Hematopoietic multipotent progenitor cell treated with erythropoietin and hydrocortisone succinate and interleukin-3 and kit ligand, for 6 days (in vitro differentiated cells): ENCODE data around the gene PCSK5.

Experiments used
- DNase-seq: peaks from one replicate; pipeline ENCODE4 v3.0.0-alpha.2; 2015

PCSK5 gene

DNA sequence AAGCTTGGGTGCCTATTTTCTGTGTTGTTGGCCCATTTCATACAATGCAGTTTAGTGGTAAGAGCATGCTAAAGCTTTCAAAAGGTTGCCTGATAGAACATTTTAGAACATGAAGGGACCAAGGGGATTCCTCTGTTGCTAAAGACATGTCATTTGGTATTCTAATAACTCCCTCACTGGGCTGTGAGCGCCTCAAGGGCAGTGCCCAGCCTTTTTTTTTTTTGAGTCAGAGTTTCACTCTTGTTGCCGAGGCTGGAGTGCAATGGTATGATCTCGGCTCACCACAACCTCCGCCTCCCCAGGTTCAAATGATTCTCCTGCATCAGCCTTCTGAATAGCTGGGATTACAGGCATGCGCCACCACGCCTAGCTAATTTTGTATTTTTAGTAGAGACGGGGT is 77.1 kb downstream of the PCSK5 start:
- DNase-seq = no peak

DNA sequence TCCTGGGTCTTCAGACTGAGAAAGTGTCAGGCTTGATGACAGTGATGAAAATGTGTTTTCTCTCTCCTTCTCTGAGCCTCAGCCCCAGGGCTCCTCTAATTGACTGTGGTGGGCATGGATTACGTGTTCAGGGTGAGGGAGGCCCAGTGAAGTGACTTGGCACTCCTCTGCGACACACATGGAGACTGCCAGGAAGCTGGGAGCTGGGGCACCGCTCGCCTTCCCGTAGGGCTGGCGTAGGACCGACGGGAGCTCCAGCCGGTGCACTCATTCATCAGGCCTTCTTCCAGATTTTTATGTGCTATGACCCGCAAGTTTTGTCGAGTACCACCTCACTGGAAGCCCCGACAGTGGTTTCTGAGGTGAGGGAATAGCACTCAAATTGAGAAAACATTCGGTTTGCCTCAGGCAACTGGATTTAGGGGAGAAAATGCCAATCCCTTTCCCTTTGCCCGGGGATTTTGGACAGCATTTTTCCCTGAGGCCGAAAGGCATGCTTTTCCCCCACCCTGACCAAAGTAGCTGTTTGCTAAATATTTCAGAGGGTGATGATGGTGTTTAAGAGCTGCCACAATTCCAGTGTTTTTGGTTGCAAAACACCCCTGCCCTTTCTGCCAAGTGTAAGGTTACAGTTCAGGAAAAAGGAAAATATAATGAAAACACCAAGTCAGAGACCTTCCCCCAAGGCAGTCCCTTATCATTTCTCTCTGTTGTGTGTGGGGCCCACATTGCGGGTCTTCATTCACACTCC is 83.7 kb downstream of the PCSK5 start:
- no peak for DNase-seq

DNA sequence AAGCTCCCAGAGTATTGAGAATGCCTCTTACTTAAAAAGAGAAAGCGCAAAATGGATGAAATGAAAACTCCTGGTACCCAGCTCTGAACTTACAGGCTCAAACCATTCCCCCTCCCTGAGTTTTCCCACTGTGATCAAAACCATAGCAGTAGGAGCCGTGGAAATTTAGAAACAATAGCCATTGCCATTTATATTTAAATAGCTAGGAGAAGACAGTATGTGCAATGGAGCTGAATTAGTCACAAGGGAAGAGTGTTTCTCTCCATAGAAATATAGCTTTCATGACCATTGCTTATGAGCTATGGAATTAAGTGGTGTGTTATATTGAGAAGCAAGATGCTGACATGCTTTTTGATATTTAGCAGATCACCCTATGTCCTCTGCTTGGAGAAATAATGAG is 84.6 kb downstream of the PCSK5 start:
- no peak for DNase-seq

DNA sequence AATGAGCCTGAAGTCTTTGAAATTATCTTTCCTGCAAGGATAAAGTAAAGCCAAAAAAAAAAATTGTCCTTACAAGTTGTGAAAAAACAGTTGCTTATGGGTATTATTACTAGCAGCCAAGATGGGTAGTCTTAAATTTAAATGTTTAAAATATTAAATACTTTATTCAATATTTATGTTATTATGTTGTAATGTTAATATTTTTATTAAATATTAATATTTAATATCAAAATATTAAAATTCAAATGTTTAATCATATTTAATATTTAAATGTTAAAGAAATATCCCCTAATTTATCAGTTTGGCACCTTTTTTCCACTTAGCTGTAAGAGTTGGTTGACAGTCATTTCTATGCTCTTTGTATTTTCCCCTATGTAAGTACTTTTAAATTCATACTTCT is 86.1 kb downstream of the PCSK5 start:
- no peak for DNase-seq

DNA sequence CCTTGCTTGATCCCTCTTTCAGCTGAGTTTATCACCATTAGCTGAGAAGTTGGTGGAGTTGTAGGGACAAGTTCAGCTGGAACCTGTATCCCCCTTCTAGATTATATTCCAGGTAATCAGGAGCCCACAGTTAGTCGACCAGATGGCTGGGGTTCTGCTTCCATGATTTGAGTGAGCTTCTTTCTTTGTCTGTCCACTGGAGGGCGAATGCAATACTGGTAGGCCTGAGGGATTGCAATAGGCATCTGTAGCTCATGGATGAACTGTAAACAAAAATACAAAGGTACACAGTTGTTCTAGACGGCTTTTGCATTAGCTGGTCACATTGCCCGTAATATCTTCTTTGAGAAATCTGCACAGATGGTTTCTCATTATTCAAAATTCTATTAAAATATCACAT is 88.9 kb downstream of the PCSK5 start:
- peak; percentile 22 for DNase-seq

DNA sequence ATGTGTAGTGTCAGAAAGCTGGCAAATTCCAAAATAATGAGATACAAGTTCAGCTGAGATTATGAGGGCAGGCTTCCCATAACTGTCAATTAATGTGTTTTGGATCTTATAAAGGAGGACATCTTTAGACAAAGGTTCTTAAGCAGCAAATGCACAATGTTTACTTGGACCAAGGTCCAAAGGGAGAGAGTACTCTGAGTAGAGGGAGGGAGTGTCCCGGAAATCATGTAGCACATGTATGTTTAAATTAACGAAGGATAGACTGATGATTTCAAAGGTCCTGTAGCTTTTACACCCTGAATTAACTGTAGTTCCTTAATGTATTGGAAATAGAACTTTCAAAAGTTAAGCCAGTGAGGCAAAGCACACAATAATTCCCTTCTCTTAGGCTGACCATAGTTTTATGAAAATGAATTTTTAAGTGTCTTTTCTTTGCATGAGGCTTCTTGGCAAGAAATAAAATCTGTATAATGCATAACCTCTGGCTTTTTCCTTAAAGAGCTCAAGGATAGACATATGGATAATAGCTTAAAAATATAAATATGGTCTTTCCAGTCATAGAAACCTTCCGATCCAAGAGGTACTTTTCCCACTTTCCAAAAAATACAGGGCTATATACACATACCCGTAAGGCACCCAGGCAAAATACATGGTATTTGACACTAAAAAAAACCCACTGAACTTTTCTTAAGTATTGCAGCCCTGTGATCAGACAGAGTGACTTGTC is 93.0 kb downstream of the PCSK5 start:
- DNase-seq = no peak

DNA sequence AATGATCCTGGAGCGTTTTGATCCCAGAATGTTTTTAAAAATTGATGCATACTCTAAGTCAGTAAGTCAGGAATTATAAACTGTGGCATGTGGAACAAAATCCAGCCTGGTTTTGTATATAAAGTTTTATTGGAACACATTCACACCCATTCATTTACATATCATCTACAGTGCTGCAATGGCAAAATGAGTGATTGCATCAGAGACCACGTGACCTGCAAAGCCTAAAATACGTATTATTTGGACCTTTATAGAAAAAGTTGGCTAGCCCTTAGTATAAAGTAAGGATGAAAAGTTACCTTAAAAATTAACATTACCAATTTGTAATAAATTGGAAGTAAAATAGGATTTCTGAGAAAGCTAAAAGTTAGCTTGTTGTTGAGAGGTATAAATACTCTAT is 95.0 kb downstream of the PCSK5 start:
- no peak for DNase-seq

DNA sequence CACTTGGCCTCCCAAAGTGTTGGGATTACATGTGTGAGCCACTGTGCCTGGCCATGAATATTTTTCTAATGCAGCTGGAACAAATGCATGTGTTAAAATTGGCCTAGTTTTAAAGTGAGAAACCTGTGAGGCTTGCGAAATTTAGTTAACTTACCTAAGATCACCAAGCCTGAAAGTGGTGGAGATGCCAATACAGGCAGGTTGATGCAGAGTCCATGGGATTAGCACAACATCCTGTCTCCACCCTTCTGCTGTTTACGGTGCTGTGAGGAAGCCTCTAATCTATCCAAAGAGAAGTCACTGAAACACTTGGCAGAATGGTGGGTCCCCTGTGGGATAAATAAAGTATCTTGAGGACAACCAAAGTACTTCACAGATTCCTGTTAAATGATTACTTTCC is 98.2 kb downstream of the PCSK5 start:
- no peak for DNase-seq

DNA sequence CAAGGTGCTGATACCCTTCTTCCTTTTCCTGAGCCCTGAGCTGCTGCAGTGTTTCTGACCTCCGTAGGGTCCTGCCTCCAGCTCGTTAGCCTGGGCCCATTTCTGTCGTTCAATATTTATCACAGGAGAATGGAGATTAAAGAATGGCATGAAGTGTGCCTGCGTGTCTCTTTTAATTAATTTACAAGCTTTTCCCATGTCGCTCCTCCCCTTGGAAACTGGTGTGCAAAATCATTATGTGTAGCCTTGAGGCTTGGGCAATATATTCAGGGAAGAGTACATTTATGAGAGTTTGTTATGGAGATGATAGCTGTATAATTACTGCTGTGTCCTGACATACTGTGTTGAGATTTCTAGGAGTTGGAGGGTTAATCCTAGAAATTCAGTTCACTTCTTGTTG is 99.7 kb downstream of the PCSK5 start:
- DNase-seq = no peak

DNA sequence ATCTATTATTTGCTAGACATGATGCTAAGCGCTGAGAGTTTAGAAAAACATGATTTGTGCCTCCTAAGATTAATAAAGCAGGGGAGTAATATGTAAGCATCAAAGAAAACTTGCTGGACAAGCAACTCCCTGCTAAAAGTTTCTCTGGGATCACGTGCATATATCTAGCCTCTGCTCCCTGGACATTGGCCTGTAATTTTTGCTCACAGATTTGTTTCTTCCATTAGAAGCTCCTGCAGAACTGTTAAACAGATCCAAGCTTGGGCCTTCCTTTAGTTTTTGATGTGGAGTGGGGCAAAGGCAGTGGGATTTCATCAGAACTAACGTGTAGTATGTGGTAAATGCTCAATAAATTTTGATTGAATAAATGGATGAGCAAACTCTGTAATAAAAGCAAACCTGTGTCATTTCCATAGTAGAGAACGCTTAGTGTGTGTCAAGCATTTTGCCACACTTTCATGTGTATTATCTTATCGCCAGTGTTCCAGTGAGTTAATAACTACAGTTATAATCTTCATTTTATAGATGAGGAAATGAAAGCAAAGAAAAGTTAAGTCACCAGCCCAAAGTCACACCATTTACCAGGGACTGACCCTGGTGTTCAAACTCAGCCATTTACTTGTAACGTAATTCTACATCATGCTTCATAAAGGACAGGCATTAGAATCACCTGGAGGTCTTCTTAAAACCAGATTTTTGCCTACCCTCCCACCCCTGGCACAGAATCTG is 100.3 kb downstream of the PCSK5 start:
- no peak for DNase-seq

DNA sequence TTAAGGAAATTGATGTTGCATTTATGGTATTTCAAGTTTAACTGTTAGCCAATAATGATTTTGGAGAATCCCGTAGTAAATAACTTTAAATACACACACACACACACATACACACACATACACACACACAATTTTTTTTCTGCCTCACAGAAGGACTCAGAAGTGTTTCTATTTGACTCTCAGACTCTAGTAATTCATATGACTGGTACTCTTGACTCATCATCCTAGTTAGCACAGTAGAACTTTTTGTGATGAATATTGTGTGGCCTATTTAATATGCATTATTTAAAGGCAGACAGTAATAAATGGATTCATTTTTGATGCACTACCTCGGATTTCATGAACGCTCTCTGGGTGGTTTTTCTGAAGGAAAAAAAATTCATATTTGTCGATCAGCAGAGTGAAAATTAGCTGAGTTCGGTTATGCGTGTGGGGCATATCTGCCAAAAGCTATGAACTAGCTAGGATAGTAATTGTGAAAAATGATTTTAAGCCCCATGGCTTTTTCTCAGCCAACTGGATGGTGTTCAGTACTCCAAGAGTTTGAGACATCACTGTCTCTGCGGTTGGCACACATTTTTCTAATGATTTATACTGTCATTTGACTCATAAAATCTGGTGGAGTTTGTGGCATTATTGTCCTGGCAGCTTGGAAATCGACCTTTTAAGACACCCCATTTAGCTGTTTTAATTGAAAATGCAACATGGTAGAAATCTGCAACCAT is 102.2 kb downstream of the PCSK5 start:
- DNase-seq = no peak

DNA sequence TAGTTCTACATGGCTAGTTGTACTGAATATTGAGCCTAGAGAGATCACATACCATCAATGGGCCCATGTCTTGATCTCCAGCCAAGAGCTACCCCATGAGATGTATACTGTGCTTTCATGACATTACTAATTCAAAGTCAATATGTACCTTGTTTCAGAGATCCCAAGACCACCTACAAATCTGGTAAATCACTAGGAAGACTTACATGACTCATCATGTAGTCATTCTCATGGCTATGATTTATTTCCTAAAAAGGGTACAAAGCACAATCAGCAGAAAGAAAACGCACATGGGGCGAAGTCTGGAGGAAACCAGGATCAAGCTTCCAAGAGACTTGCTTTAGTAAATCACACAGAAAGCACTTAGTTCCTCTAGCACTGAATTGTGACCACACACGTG is 103.0 kb downstream of the PCSK5 start:
- no peak for DNase-seq

DNA sequence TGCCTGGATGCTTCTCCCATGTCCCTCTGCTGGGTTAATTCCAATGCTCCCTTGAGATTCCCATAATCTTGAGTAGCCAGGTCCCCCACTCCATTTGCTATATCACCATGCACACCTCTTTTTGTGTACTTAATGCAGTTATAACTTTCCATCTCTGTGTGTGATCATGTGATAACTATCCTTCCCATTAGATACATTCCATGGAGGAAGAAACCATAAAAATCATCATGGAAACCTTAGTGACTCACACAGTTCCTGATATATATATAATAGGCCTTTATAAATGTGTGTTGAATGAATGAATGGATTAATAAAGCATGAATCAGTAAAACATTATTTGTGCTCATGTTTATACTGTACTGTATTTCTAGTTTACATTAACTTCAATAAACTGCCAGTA is 104.6 kb downstream of the PCSK5 start:
- DNase-seq = no peak

DNA sequence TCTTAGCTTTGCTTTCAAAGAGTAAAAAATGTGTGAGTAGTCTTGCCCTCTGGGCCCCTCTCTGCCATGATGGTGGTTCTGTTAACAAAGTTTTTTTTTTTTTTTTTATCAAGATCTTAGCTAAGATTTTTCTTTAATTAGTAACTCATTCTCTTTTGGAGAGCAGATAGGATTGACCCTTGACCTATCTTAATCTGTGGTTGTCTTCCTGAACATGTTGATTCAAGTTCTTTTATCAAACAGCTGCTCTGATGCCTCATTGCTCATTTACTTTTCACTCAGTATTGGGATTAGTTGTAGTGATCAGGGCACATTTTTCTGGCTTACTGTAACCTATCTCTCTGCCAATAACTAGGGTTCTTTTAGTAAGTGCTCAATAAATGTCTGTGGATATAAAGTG is 106.3 kb downstream of the PCSK5 start:
- no peak for DNase-seq

DNA sequence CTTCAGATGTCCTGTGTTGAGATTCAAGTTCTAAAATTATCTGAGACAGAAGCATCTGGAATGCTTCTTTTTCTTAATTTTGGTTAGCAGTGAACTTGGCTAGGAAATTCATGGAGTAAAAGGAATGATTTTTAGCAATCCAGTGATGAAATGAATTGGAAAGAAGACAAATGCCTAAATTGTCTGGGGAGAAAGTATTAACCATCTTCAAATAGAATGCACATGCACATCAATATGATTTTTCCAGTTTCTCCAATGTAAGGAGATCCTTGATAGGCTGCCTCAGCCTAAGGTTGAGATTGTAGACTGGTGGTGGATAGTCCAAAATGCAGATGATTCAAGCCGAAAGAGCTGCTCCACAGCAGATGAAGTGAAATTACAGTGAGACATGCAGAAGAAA is 106.7 kb downstream of the PCSK5 start:
- DNase-seq = no peak

DNA sequence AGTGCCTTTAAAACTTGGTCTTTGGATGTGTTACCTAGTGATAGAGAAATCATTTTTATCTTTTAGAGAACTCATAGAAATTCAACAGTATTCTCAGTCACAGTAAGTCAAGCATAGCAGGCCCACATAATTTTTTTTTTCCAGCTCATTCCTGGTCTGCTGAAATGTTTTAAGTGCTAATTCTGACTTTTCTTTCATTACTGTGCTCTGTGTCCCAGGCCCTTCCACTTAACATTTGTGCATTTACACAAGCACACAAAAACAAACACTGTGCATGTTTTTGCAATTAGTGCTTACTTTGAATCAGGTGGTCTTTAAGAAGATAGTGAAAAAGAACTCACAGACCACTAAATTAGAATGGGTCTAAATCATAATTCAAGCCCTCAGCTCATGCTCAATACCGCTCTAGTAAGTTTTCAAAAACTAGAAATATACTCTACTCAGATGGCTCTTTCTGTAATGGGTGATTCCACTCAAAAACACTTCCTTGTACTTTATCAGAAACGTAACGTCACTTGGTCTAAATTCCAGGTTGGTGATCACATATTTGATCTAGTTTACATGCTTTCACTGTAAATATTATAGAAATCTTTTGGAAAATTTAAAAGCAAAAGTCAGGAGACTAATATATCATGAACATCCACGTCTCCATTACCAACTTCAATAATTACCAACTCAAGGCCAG is 107.8 kb downstream of the PCSK5 start:
- no peak for DNase-seq

DNA sequence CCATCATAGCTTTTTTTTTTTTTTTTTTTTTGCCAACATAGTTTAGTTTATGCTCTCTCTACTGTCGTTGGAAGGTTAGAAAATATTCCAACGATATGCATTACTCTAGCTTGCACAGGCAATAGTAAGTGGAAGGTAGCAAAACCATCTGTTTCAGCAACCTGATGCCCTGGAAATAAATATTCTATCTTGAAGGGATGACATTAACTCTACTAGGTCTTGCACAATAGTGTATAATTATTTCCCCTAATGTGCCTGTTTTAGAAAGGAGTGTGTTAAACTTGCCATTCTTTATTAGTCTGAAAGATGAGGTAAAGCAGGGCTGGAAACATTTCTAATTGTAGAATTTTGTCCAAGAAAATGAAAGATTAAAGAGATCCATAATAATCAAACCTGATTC is 111.0 kb downstream of the PCSK5 start:
- DNase-seq = no peak

DNA sequence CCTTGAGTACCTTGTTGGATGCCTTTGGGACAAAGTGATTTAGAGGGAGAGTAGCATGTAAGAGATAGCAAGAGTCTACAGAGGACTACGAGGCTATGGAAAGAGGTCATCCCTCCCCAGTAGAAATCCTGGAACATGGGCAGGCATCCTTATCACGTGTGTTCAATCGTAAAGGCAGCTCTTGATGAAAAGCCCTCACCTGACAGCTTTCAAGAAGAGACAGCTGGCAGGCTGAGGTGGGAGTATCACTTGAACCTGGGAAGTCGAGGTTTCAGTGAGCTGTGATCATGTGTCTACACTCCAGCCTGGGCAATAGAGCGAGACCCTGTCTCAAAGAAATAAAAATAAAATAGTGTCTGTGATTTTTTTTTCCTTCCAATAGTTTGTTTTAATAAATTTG is 112.6 kb downstream of the PCSK5 start:
- DNase-seq = no peak

DNA sequence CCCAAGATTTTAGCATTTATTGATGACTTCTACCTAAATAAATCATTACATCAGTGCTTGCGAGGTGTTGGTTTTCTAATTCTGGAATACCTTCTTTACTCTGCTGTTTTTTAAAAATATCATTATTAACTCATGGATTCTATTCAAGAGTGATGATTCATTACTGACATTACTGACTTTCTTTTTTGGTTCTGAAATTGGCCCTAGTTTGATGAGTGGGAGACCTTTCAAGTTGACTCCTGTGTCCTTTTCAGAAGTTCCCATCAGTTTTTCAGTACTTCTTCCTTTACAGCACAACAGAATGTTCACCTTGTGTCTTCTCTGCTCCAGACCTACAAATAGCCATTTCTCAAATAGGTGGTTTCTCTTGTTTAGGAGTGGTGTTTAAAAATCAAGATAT is 114.1 kb downstream of the PCSK5 start:
- DNase-seq = no peak

DNA sequence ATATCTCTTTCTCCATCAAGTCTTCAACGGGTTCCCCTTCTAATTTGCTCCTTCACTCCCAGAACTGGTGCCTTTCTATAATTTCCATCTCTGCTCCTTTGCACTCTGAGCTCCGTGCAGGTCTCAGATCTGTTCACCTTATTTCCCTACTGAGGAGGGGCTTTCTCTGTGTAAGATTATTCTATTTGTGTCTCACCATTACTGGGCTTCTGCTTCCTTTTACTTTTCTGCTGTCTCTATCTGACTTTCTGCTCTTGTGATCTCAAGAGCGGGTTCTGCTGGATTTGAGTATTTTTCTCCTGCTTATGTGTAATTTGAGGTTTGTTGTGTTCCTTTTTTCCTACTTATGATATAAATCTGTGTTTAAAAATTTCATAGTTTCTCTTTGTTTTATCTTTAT is 117.5 kb downstream of the PCSK5 start:
- DNase-seq = no peak

DNA sequence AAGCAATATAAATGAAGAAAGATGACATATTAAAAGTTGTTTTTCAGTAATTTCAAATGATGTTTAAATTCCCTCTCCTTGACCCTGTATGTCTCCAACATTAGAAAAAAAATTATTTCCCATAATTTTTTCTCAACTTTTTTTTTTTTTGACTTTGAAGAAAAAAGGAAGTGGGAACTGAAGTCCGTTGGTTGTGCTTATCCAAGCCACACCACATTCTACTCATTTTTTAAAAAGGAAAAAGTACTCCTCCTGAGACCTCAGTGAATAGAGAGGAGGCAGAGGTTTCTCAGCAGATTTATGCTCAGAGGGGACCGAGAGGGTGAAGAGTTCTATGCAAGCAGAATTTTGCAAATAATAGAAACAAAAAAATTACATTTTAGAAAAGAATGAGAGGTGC is 123.3 kb downstream of the PCSK5 start:
- DNase-seq = no peak

DNA sequence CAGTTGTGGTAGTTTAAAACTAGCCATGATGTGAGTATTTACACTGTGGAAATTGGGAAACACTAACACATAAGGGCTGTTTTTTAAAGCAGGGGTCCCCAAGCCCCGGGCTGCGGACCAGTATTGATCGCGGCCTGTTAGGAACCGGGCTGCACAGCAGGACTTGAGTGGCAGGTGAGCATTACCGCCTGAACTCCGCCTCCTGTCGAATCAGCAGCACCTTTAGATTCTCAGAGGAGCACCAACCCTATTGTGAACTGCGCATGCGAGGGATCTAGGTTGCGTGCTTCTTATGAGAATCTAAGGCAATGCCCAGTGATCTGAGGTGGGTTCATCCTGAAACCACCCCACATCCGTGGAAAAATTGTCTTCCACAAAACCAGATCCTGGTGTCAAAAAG is 127.8 kb downstream of the PCSK5 start:
- no peak for DNase-seq

DNA sequence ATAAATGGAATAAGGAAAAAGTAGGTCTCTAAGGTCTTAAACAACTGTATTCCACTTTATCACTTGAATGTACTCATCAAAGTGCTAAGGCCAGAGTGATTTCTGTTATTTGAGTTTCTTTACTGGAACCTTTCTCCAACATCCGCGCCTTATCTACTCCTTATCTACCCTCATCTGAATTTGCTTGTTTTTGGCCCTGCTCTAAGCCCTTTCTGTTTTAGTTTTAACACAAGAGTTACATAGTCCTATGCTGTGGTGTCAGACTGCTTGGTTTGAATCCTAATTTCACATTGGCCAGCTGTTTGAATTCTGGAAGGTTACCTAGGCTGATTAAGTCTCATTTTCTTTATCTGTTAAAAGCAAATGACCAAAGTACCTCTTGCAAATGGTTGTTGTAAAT is 128.3 kb downstream of the PCSK5 start:
- DNase-seq = no peak
